GM11168 (cell line): ENCODE measurements around the gene TRIP13.

Source experiments
- in situ Hi-C: fragments of 300-500 bp; cut with MboI; formaldehyde crosslinking; loops from one replicate; pipeline ENCODE4 v1.12.0; 2022; ENCODE audit warnings: low sequenced_read_pairs; ENCODE audit not compliant: unreplicated experiment

The TRIP13 gene

GRCh38 chr5:961711-962240 lies 69.1 kb downstream of the TRIP13 start:
- in situ Hi-C loops = no loop called here

DNA sequence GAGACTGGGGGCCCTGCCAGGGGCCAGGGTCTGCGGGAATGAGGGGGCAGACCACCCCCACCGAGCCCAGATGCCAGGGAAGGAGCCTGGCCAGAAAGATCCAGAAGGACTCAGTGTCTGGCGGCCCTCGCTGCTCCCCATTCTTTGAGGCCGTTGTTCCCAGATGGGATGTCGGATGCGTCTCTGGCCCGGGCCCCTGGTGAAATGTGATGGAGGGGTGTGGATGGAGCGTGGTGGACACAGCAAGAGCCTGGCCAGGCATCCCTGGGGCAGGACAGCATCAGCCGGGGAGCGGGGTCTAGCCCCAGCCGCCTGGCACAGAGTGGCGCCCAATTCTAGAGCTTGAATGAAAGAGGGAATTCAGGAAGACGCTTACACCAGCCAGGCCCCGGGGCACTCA lies 69.7 kb downstream of the TRIP13 start:
- in situ Hi-C loops = no loop called here

DNA sequence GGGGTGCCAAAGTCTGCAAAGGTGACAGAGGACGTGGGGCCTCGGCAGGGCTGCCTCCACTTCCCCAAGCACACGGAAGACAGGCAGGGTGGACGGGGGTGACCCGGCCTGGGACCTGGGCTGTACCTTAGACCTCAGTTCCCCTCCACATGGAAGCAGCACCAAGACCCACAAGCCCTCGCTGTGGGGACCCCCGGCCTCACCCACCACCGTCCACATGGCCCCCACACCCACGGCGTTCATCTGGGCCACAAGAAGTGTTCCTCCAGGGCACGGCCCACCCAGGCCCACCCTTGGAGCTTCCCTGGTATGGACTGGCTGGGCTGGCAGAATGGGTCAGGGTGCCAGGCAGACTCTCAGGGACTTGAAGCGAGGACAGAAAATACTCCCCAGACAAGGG lies 70.1 kb downstream of the TRIP13 start:
- in situ Hi-C loops = no loop called here

- in situ Hi-C loops = no loop called here
Measured at GRCh38 chr5:963310-963672, 70.6 kb downstream of the TRIP13 start.

DNA sequence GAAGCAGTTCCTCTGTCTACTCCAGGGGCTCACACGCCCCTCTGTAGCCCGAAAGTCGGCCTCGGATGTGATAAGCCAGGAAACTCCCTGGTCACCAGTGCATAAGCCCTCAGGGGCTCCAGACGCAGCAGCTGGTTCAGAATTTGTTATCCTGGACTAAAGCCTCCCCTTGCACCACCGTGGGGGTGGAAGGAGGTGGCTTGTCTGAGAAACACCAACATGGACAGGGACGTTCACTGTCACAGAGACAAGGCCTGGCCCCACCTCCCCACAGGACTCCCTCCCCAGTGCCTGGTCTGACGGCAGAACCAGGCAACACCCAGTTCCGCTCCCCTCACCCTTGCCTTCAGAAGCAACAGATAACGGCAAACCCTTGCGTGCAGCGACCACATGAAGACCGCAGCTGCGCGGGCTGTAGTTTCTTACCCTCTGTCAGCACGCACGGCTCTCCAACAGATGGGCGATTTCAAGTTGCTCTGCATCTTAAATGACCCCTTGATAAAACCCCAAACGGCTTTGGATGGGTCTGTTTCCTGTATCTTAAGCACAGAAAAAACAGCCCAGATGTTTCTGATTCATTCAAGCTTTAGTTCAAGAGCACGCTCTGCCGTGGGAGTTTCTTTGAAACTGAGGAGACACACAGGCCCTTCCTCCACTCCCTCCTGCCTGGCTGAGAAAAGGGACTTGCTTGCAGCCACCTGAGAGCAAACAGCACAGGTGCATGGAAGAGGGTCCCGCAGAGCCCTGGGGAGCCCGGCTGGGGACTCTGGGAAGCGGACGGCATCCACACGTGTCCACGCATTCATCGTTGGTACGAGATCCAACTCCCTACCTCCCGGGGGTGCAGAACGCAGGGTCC lies 71.2 kb downstream of the TRIP13 start:
- in situ Hi-C loops = no loop called here

GRCh38 chr5:964821-965220 lies 72.1 kb downstream of the TRIP13 start:
- in situ Hi-C loops = no loop called here

- in situ Hi-C loops = no loop called here
Measured at GRCh38 chr5:965604-966344, 73.1 kb downstream of the TRIP13 start.

GRCh38 chr5:966345-966710 lies 73.6 kb downstream of the TRIP13 start:
- in situ Hi-C loops = no loop called here

GRCh38 chr5:966941-967340 lies 74.3 kb downstream of the TRIP13 start:
- in situ Hi-C loops = no loop called here
